Measurements from ENCODE around the gene A2M.

DNA sequence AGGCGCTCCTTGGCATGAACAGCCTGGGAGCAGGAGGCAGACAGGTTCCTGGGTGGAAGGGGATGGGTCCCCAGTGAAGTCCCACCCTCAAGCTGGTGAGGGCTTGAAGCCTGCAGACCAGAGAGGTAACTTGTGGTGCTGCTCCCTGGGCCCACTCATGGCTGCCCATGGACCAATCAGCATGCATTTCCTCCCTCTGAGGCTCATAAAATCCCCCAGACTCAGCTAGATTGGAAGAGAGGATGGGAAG lies 50.2 kb downstream of the A2M start:
- TF ChIP-seq CTCF (IDR thresholded peaks at IDR 0.05) = no peak
- TF ChIP-seq USF1 (CRISPR knock-in tag; IDR thresholded peaks at IDR 0.05) = no peak

Data from WTC11 (cell line).